ENCODE data around the gene MAPKAP1. TPM values are rescaled to one million over a fixed set of nuclear protein-coding genes. Genes with fewer than 3 reads are reported as not detected.

Gene MAPKAP1
- total RNA-seq, 4 donors from 2014 or later = 76.5 to 141 (median 87.5) TPM

- TF ChIP-seq POLR2AphosphoS5 (IDR thresholded peaks at IDR 0.05) (no peak), POLR2A (IDR thresholded peaks at IDR 0.05) (no peak), EP300 (IDR thresholded peaks at IDR 0.05) (no peak), CTCF (IDR thresholded peaks at IDR 0.05) (no peak)
- no peak overlapping the region for H3K4me3 ChIP-seq
- no peak for ATAC-seq
- H3K36me3 ChIP-seq = peaks cover 0 to 11% of the 10 kb centered on the region in 2 donors
- no peaks in the 10 kb centered on the region for H3K27me3 ChIP-seq
- H3K4me1 ChIP-seq = peaks cover 0 to 4% (median 0%) of the 10 kb centered on the region in 3 donors
- WGBS, 2 donors (ENCODE audit: low coverage in 1 of 2) = 48 to 67% methylated on average over 2 of the region's 2 CpGs
- no peak overlapping the region for H3K27ac ChIP-seq
- H3K9me3 ChIP-seq = no peaks in the 10 kb centered on the region
Observed at GRCh38 chr9:125682340-125682739, 24.7 kb downstream of the MAPKAP1 start.

- H3K9me3 ChIP-seq = no peaks in the 10 kb centered on the region
- H3K36me3 ChIP-seq = peaks cover 0 to 11% of the 10 kb centered on the region in 2 donors
- H3K4me3 ChIP-seq = no peak overlapping the region
- TF ChIP-seq POLR2AphosphoS5 (IDR thresholded peaks at IDR 0.05) (no peak), CTCF (IDR thresholded peaks at IDR 0.05) (no peak), EP300 (IDR thresholded peaks at IDR 0.05) (no peak), POLR2A (IDR thresholded peaks at IDR 0.05) (no peak)
- 94% methylated on average over 4 to 5 of the region's 5 CpGs for WGBS, 2 donors (ENCODE audit: low coverage in 1 of 2)
- ATAC-seq = no peak
- peaks cover 0 to 4% (median 0%) of the 10 kb centered on the region in 3 donors for H3K4me1 ChIP-seq
- H3K27ac ChIP-seq = no peak overlapping the region
- H3K27me3 ChIP-seq = no peaks in the 10 kb centered on the region
Observed at GRCh38 chr9:125681657-125682056, 25.4 kb downstream of the MAPKAP1 start.

DNA sequence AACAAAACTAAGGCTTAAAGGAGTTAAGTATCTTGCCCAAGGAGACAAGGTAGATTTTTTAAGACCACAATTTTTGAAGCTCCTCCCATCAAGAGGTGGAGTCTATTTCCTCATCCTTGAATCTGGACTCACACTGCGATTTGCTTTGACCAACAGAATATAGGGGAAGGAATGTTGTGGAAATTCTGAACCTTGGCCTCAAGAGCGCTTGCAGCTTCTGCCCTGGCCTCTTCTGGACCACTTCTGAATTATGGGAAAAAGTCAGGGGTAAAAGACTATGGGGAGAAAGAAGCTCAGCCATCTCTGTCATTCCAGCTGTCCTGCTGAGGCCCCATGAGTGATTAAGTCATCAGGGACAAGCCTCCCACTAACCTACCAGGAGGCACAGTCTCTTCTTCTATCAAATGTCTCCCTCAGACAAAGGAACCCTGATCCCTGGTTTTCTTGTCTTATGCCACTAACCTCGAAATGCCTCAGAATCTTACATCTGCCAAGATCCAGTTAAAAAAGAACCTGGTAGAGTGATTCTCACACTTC lies 25.9 kb downstream of the MAPKAP1 start:
- 88 to 89% methylated on average over 2 to 3 of the region's 3 CpGs for WGBS, 2 donors (ENCODE audit: low coverage in 1 of 2)
- ATAC-seq = no peak
- H3K27me3 ChIP-seq = no peaks in the 10 kb centered on the region
- TF ChIP-seq CTCF (IDR thresholded peaks at IDR 0.05) = no peak
- H3K9me3 ChIP-seq = no peaks in the 10 kb centered on the region
- no peak overlapping the region for H3K4me3 ChIP-seq
- peaks cover 0 to 11% of the 10 kb centered on the region in 2 donors for H3K36me3 ChIP-seq
- H3K27ac ChIP-seq = no peak overlapping the region
- peaks cover 0 to 4% (median 0%) of the 10 kb centered on the region in 3 donors for H3K4me1 ChIP-seq

GRCh38 chr9:125680445-125680844 lies 26.6 kb downstream of the MAPKAP1 start:
- H3K27me3 ChIP-seq = no peaks in the 10 kb centered on the region
- H3K4me1 ChIP-seq = peaks cover 0 to 4% (median 0%) of the 10 kb centered on the region in 3 donors
- TF ChIP-seq POLR2A (IDR thresholded peaks at IDR 0.05) (no peak), EP300 (IDR thresholded peaks at IDR 0.05) (no peak), CTCF (IDR thresholded peaks at IDR 0.05) (no peak), POLR2AphosphoS5 (IDR thresholded peaks at IDR 0.05) (no peak)
- no peak for ATAC-seq
- no peak overlapping the region for H3K27ac ChIP-seq
- H3K4me3 ChIP-seq = no peak overlapping the region
- H3K9me3 ChIP-seq = no peaks in the 10 kb centered on the region
- peaks cover 0 to 11% of the 10 kb centered on the region in 2 donors for H3K36me3 ChIP-seq

DNA sequence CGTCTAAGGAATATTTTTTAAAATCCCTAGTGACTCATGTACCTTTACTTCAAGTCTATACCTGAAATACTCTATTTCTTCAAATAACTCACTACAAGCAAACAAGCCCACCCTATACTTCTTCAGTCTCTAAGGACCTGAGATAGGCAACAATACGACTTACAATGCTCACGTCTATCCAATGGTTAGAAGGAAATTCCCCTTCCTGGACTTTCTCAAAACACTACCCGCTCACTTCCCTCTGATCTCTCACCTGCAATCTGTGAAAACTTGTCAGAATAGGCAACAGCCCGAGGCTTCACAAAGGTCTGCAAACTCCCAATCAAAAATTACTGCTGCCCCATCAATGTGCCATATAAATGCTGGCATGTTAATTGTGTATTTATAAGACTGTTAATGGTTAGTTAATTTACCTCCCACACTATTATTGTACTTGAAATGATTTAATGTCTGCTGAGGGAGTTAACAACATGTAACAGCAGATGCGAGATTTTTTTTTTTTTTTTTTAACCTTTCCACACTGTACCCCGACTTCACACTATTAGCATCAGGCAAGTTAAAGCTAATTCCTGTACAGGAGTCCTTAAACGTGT lies 27.3 kb downstream of the MAPKAP1 start:
- 79 to 82% methylated on average over 7 to 8 of the region's 8 CpGs for WGBS, 2 donors (ENCODE audit: low coverage in 1 of 2)
- H3K9me3 ChIP-seq = no peaks in the 10 kb centered on the region
- H3K36me3 ChIP-seq = peaks cover 0 to 4% of the 10 kb centered on the region in 2 donors
- no peak overlapping the region for H3K4me3 ChIP-seq
- peaks cover 0 to 4% (median 2%) of the 10 kb centered on the region in 3 donors for H3K4me1 ChIP-seq
- no peaks in the 10 kb centered on the region for H3K27me3 ChIP-seq
- ATAC-seq = no peak
- TF ChIP-seq POLR2AphosphoS5 (IDR thresholded peaks at IDR 0.05) (no peak), CTCF (IDR thresholded peaks at IDR 0.05) (no peak), EP300 (IDR thresholded peaks at IDR 0.05) (no peak), POLR2A (IDR thresholded peaks at IDR 0.05) (no peak)
- H3K27ac ChIP-seq = no peak overlapping the region

Data from gastroesophageal sphincter (tissue), 4 donors.